B cell (primary cell): Measurements from ENCODE around the gene KCNH1.

Experiments
- CTCF ChIP-seq: fragments of 200-600 bp; IDR thresholded peaks from one replicate; pipeline ENCODE4 v1.8.0; 2022; ENCODE audit warnings: antibody characterized with exemption, mild to moderate bottlenecking
- EZH2 ChIP-seq: IDR thresholded peaks from 2 replicates; pipeline ENCODE4 v1.6.1; 2012; ENCODE audit warnings: borderline replicate concordance, low read depth, mild to moderate bottlenecking, moderate library complexity, low read length; ENCODE audit not compliant: insufficient read depth, poor library complexity, severe bottlenecking

- TF ChIP-seq CTCF = no peak
- no peak for TF ChIP-seq EZH2
Observed at GRCh38 chr1:210730023-210730422, 403.9 kb downstream of the KCNH1 start.
